DMS53 (cell line): ENCODE data around the gene IGFBP6.
"Not testable (repeated sequence)": the region's sequence is repeated elsewhere in the genome, so short reads cannot be mapped to it uniquely, and the experiment has no call there.

ENCODE experiments used
- DNase-seq: peaks from one replicate; lab custom pipeline; 2025; lab: John Stamatoyannopoulos, UW

Gene IGFBP6

GRCh38 chr12:53096759-53097158, 708 bp upstream of the IGFBP6 start:
- DNase-seq: no peak

- DNase-seq: peak; percentile 46
These were observed 282 bp upstream of the IGFBP6 start for GRCh38 chr12:53097207-53097563.

- peak; percentile 41 for DNase-seq
These were observed 1.0 kb downstream of the IGFBP6 start for GRCh38 chr12:53098354-53098981.

- DNase-seq: peak; percentile 85
These were observed 1.8 kb downstream of the IGFBP6 start for GRCh38 chr12:53099071-53099882.

- no peak for DNase-seq
These were observed 3.1 kb downstream of the IGFBP6 start for GRCh38 chr12:53100466-53101151.

- DNase-seq: no peak
These were observed 3.8 kb downstream of the IGFBP6 start for GRCh38 chr12:53101266-53101665.

GRCh38 chr12:53101931-53102781, 4.7 kb downstream of the IGFBP6 start:
- DNase-seq: peak; percentile 88

- peak; percentile 93 for DNase-seq
These were observed 5.7 kb downstream of the IGFBP6 start, which contains the start of gene SOAT2 for GRCh38 chr12:53102883-53103807. Gene SOAT2, plus strand, starts transcription at chr12:53103486. Its CDS starts 92 bp downstream, at chr12:53103578.

- DNase-seq: peak; percentile 52
These were observed 6.4 kb downstream of the IGFBP6 start for GRCh38 chr12:53103860-53104305.

GRCh38 chr12:53105256-53105655, 7.8 kb downstream of the IGFBP6 start:
- DNase-seq: no peak

- no peak for DNase-seq
These were observed 8.4 kb downstream of the IGFBP6 start for GRCh38 chr12:53105712-53106439.

- DNase-seq: no peak
These were observed 9.7 kb downstream of the IGFBP6 start for GRCh38 chr12:53107122-53107521.

GRCh38 chr12:53112431-53112830, 15.0 kb downstream of the IGFBP6 start:
- DNase-seq: not testable (repeated sequence)

GRCh38 chr12:53113136-53113705, 15.8 kb downstream of the IGFBP6 start:
- no peak for DNase-seq

- no peak for DNase-seq
These were observed 16.5 kb downstream of the IGFBP6 start for GRCh38 chr12:53113951-53114350.

GRCh38 chr12:53115112-53115890, 17.8 kb downstream of the IGFBP6 start:
- no peak for DNase-seq

- DNase-seq: no peak
These were observed 18.6 kb downstream of the IGFBP6 start for GRCh38 chr12:53115891-53116648.

GRCh38 chr12:53118751-53119300, 21.4 kb downstream of the IGFBP6 start:
- DNase-seq: no peak
